Prostate gland (tissue), 2 donors: Measurements from ENCODE around the gene CD70. TPM values are rescaled to one million over a fixed set of nuclear protein-coding genes. Genes with fewer than 3 reads are reported as not detected.
"Not testable (repeated sequence)": the region's sequence is repeated elsewhere in the genome, so short reads cannot be mapped to it uniquely, and the experiment has no call there.

Source experiments
- DNase-seq: peaks from one replicate; pipeline ENCODE4 v3.0.0-alpha.2; 2019; ENCODE audit warnings: low spot score
- H3K27ac ChIP-seq, 2 donors: fragments of 200-600 bp; sonication (generic); 2 replicates each; pipeline ENCODE4 v1.5.1; 2017 to 2019
- H3K27me3 ChIP-seq: fragments of 200-600 bp; sonication (generic); replicated peaks from 2 replicates; pipeline ENCODE4 v1.5.1; 2019; ENCODE audit not compliant: insufficient read depth
- H3K36me3 ChIP-seq, 2 donors: fragments of 200-600 bp; sonication (generic); 1 replicate in 1 of 2; 2 replicates in 1 of 2; pipeline versions ENCODE4 v1.5.1 to v1.8.1; 2017 to 2019
- H3K4me1 ChIP-seq: fragments of 200-600 bp; sonication (generic); replicated peaks from 2 replicates; pipeline ENCODE4 v1.5.1; 2019
- H3K4me3 ChIP-seq, 2 donors: fragments of 200-600 bp; sonication (generic); 2 replicates each; pipeline ENCODE4 v1.5.1; 2017 to 2019
- H3K9me3 ChIP-seq: fragments of 200-600 bp; sonication (generic); 2 replicates; pipeline ENCODE4 v1.5.1; 2017
- POLR2A ChIP-seq: fragments of 450-650 bp; IDR thresholded peaks from one replicate; pipeline ENCODE4 v1.6.1; 2016; ENCODE audit warnings: antibody characterized with exemption, mild to moderate bottlenecking
- POLR2AphosphoS5 ChIP-seq: sonication (generic); formaldehyde crosslinking; IDR thresholded peaks from one replicate; pipeline ENCODE4 v1.6.1; 2017; ENCODE audit warnings: antibody characterized with exemption
- WGBS: methylation state at CpG from one replicate; pipeline ENCODE4 v1.1.5; 2018; 5-methylcytosine and 5-hydroxymethylcytosine counted together
- intact Hi-C: fragments of 100-400 bp; cut with DNase I; formaldehyde crosslinking; loops from one replicate; pipeline ENCODE4 v1.14.2; 2022
- total RNA-seq, 2 donors: library from RNA; depleted of rRNA; stranded (reverse); fragments of >200 nt; gene quantifications; one replicate each; pipeline ENCODE4 v1.1.0, GENCODE V29; 2016
- TF ChIP-seq, protein P1 (sequence below), 4 experiments: fragments of 200-600 bp in 2 of 4; fragments of 450-650 bp in 2 of 4; sonication (generic) in 2 of 4; IDR thresholded peaks; 1 replicate in 3 of 4; 2 replicates in 1 of 4; pipeline ENCODE4 v1.5.1; 2016 to 2019; ENCODE audit warnings: antibody characterized with exemption in 4 of 4, mild to moderate bottlenecking in 2 of 4, moderate library complexity in 2 of 4

Gene CD70
- total RNA-seq, 2 donors from 2014 or later = not detected

- WGBS = 50% methylated on average over 19 of the region's 28 CpGs
- Histone ChIP-seq H3K4me1 (no peaks in the 10 kb centered on the region), H3K9me3 (no peaks in the 10 kb centered on the region), H3K4me3 (no peak overlapping the region), H3K27ac (no peak overlapping the region), H3K36me3 (no peaks in the 10 kb centered on the region), H3K27me3 (no peaks in the 10 kb centered on the region)
- intact Hi-C loops = no loop called here
- no peak for DNase-seq
- TF ChIP-seq POLR2A (no peak), POLR2AphosphoS5 (no peak)
- TF ChIP-seq, protein P1, sequence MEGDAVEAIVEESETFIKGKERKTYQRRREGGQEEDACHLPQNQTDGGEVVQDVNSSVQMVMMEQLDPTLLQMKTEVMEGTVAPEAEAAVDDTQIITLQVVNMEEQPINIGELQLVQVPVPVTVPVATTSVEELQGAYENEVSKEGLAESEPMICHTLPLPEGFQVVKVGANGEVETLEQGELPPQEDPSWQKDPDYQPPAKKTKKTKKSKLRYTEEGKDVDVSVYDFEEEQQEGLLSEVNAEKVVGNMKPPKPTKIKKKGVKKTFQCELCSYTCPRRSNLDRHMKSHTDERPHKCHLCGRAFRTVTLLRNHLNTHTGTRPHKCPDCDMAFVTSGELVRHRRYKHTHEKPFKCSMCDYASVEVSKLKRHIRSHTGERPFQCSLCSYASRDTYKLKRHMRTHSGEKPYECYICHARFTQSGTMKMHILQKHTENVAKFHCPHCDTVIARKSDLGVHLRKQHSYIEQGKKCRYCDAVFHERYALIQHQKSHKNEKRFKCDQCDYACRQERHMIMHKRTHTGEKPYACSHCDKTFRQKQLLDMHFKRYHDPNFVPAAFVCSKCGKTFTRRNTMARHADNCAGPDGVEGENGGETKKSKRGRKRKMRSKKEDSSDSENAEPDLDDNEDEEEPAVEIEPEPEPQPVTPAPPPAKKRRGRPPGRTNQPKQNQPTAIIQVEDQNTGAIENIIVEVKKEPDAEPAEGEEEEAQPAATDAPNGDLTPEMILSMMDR (IDR thresholded peaks at IDR 0.05) = no peak
Observed at GRCh38 chr19:6551607-6552450, 39.1 kb downstream of the CD70 start.

DNA sequence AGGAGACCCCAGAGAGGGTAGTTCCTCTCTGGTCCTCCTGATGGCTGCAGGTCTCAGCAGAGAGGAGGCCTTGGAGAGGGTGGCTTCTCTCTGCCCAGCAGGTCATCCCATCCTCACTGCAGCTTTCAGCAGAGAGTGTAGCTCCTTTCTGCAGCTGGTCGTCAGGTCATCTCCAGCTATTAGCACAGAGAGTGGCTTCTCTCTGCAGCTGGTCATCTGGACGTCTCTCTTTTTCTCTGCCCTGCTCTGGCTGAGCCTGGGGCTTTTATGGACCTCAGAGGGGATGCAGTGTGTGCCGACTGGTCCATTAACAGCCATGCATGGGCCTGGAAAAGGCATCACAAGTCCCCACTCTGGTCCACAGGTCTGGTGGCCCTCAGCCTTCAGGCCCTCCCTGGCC is 39.9 kb downstream of the CD70 start:
- H3K27ac ChIP-seq = no peak overlapping the region
- intact Hi-C loops = no loop called here
- WGBS = 75% methylated on average over 3 of the region's 3 CpGs
- H3K4me1 ChIP-seq = no peaks in the 10 kb centered on the region
- H3K36me3 ChIP-seq = no peaks in the 10 kb centered on the region
- TF ChIP-seq, protein P1 (IDR thresholded peaks at IDR 0.05) = no peak
- TF ChIP-seq POLR2A = no peak
- no peak for TF ChIP-seq POLR2AphosphoS5
- no peaks in the 10 kb centered on the region for H3K27me3 ChIP-seq
- H3K9me3 ChIP-seq = no peaks in the 10 kb centered on the region
- no peak for DNase-seq
- no peak overlapping the region for H3K4me3 ChIP-seq

GRCh38 chr19:6550679-6551078 is 40.3 kb downstream of the CD70 start:
- H3K4me3 ChIP-seq, H3K27me3 ChIP-seq, H3K4me1 ChIP-seq, H3K36me3 ChIP-seq, intact Hi-C loops, DNase-seq, H3K9me3 ChIP-seq, H3K27ac ChIP-seq: not testable (repeated sequence)
- 65% methylated on average over 6 of the region's 6 CpGs for WGBS

GRCh38 chr19:6543866-6544347 is 47.0 kb downstream of the CD70 start:
- H3K9me3 ChIP-seq = no peaks in the 10 kb centered on the region
- DNase-seq = no peak
- TF ChIP-seq POLR2A (no peak), POLR2AphosphoS5 (no peak)
- TF ChIP-seq, protein P1 (IDR thresholded peaks at IDR 0.05) = no peak
- WGBS = 65% methylated on average over 11 of the region's 11 CpGs
- no peak overlapping the region for H3K27ac ChIP-seq
- H3K4me3 ChIP-seq = no peak overlapping the region
- no peaks in the 10 kb centered on the region for H3K27me3 ChIP-seq
- intact Hi-C loops = no loop called here
- H3K4me1 ChIP-seq = no peaks in the 10 kb centered on the region
- H3K36me3 ChIP-seq = no peaks in the 10 kb centered on the region

- Histone ChIP-seq H3K36me3 (no peaks in the 10 kb centered on the region), H3K27me3 (no peaks in the 10 kb centered on the region), H3K4me1 (no peaks in the 10 kb centered on the region), H3K9me3 (no peaks in the 10 kb centered on the region), H3K27ac (no peak overlapping the region), H3K4me3 (no peak overlapping the region)
- DNase-seq = no peak
- intact Hi-C loops = no loop called here
- TF ChIP-seq, protein P1 (IDR thresholded peaks at IDR 0.05) = no peak
- TF ChIP-seq POLR2A (no peak), POLR2AphosphoS5 (no peak)
- WGBS = 60% methylated on average over 13 of the region's 13 CpGs
Observed at GRCh38 chr19:6540918-6541689, 49.8 kb downstream of the CD70 start.
